UCSD-AML1 (cell line): Measurements from ENCODE around the gene SHCBP1L.
"Not testable (repeated sequence)": the region's sequence is repeated elsewhere in the genome, so short reads cannot be mapped to it uniquely, and the experiment has no call there.

ENCODE experiments used
- DNase-seq: peaks from one replicate; lab custom pipeline; 2025; ENCODE audit not compliant: unreplicated experiment; lab: John Stamatoyannopoulos, UW

The SHCBP1L gene

DNA sequence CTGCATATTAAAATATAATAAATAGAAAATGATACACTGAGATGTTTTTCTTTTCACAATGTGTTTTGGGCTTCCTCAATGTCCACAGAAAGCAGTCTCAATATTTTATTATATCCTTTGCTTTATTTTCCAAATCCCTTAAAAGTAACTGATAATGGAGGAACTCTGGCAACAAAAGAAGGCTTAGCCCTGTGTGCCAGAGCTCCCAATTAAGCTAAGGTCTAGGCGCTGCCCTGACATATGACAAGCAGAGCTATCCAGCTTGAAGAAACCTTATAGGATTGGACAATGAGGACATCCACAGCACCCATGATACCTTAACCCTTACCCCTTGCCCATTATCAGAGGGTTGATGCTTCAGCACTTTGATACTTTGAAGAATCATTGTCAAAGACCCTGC is 12.9 kb upstream of the SHCBP1L start:
- no peak for DNase-seq

DNA sequence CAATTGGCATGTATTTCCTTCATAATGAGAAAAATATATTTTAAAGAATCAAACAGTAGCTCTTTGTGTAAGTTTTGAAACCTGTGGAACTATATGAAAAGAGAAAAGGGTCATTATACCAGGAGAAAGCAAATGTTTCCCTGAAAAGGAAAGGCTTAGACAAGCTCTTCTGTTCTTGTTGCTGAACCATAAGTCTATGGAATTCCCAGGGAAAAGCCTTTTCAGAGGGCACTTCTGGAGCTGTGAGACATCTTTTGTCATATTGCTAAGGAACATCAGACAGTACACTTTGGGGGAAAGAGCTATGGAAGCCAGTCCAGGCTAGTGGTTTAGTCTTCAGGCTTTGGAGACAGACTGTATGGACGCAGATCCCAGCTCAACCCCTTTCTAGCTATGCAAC is 12.1 kb upstream of the SHCBP1L start:
- no peak for DNase-seq

DNA sequence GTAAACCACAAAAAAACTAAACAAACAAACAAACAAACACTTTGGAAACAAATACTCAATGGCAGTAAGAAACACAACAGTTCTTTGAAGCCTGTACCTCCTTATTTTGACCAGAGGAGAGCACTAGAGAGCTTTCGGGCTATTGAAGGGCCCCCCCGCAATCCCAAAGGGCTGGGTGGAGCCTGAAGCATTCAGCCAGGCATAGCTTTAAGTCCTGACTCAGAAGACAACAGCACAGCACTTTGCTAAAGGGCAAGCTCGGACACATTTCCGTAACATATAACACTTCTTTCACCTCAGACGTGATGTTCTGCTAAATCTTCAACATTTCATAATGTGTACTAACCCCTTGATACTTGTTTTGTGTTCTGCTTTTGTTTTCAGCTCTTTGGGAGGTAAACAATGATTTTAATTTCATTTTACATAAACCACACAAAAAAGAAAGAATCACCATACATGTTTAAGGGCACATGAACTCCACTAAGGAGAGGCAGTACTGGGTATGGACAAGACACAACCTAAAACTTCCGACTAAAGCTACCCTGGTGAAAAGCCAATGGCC is 9.7 kb upstream of the SHCBP1L start:
- DNase-seq, result peak; percentile 47

DNA sequence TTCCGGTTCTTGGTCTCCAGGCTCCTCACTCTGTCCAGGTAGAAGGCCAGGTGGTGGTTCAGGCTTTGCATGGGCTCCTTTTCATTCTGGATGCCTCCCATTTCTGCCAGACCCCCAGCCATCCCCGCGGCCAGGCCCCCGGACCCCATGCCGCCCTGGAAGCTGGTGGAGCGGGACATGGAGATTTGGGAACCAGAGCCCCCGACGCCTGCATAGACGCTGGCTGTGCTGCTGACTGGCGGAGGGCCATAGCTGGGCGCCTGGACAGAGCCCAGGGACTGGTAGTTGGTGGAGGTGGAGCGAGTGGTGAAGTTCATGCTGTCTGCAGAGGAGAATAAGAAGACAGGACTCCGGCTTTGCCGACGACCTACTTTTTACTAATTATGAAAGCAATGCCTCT is 7.1 kb upstream of the SHCBP1L start:
- no peak for DNase-seq

DNA sequence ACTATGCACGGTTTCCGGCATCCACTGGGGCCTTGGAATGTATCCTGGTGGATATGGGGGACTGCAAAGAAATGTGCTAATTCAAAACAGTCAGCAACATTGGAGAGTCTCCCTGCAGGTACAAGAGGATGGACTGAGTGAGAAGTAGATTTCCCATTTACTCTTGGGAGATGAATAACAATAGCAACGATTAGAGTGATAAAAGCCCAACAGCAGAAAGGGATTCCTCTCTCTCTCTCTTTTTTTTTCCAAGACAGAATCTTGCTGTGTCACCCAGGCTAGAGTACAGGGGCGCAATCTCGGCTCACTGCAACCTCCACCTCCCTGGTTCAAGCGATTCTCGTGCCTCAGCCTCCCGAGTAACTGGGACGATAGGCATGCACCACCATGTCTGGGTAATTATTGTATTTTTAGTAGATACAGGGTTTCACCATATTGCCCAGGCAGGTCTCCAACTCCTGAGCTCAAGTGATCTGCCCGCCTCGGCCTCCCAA is 5.0 kb upstream of the SHCBP1L start:
- DNase-seq, result no peak

DNA sequence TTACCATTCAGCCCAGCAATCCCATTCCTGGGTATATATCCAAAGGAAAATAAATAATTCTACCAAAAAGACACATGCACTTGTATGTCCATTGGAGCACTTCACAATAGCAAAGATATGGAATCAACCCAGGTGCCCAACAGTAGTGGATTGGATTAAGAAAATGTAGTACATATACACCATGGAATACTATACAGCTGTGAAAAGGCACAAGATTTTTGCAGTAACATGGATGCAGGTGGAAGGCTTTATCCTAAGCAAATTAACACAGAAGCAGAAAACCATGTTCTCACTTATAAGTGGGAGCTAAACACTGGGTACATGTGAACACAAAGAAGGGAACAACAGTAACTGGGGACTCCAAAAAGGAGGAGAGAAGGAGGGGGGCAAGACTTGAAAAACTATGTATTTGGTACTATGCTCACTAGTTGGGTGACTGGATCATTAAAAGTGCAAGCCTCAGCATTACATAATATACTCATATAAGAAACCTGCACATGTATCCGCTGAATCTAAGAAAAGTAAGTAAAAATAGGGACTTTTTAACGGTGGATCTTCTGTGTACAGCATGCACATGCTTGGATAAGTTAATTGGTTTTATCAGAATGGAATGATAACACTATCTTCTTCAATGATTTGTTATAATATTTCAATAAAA is 3.9 kb upstream of the SHCBP1L start:
- no peak for DNase-seq

DNA sequence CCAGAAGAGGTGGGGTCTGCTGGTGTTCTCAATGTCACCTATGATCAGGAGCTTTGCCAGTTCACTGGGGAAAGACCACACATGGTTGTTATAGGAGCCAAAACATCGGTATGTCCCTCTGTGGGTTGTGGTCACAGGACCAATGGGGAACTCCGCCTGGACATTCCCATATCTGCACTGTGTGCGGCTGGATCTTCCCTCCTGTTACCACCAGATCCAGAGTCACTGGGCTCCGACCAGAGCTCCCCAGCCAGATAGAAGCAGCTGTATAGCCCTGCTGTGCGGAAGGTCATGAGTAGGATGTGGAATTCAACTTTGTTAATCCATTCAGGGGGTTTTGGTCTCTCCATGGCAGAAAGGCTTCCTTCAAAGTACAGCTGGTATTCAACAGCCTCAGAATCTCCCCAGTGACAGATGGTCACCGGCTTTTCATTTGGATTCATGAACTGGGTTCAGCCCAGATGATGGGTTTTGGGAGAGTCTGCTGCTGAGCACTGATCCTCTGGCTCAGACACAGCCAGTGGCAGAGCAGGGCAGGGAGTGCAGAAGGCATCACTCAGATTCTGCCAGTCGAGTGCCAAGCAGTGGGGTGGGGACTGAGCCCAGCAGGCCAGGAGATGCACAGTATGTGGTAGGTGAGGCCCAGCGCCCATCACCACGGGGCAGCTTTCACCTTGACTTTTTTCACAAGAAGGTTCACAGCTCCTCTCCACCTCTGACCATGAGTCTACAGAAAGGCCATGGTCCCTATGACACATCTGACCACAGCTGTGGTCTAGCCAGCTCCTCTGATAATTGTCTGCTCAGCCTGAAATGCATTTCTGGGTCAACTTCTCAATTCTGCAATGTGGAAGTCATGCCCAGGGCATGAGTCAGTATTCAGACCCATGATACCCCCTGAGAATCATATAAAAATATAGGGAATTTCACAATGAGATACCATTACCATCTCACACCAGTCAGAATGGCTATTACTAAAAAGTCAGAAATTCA is 2.9 kb upstream of the SHCBP1L start:
- DNase-seq, result no peak

DNA sequence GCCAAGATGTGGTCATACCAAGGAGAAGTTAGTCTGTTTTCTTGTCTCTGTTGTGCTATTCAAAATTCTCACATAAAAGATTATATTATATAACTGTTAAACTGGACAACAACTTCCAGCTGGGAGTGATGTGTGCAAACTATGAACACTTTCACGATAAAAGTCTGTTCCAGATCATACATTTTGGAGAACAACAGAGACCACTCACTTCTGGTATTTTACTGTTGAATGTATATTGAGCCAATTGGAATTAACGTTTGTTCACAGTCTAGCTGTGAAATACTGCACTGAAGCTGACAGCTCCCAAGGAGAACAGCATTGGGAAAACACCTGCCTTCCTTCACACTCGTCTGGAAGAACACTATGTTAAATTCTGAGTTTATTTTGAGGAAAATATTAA is 860 bp upstream of the SHCBP1L start:
- no peak for DNase-seq

DNA sequence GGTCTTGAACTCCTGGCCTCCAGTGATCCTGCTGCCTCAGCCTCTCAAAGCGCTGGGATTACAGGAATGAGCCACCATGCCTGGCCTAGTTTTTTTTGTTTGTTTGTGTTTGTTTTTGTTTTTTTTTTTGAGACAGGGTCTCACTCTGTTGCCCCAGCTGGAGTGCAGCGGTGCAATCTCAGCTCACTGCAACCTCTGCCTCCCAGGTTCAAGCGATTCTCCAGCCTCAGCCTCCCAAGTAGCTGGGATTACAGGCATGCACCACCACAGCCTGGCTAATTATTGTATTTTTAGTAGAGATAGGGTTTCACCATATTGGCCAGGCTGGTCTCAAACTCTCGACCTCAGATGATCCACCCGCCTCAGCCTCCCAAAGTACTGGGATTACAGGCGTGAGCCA is 9.6 kb downstream of the SHCBP1L start:
- DNase-seq, result not testable (repeated sequence)

DNA sequence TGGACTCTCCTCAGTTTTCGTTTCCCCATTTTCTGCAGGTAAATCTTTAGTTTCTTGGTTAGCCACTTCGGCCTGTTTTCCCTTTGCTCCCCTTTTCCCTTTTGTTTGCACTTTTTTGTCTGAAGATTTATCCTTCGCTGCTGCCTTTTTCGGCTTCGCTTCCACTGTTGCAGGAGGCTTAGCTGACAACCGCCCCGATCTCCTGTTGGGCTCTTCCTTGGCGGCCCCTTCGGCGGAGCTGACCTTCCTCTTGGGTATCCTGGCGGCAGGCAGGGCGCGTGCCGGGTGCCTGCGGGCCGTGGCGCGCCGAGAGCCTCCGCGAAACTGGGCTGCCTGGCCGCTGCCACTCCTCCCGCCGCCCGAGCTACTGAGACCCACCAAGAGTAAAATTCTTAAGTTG is 10.8 kb downstream of the SHCBP1L start:
- DNase-seq, result not testable (repeated sequence)

DNA sequence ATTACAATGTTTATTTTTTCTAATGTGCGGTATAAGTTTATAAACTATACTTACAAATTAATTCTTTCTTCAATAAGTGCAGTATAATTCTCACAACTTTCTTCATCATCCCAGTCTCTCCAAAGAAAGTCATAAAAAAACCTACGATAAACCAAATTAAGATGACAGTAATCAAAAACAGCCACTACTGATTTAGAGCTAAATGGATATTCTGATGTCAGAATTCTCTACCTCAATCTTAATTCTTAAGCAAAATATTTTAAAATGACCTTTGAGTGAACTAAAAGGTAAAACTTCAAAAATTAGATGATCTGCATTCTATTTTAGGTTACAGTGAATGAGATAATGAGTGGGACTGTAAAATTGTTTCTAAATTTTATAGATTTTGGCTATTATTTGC is 13.6 kb downstream of the SHCBP1L start:
- DNase-seq, result no peak

DNA sequence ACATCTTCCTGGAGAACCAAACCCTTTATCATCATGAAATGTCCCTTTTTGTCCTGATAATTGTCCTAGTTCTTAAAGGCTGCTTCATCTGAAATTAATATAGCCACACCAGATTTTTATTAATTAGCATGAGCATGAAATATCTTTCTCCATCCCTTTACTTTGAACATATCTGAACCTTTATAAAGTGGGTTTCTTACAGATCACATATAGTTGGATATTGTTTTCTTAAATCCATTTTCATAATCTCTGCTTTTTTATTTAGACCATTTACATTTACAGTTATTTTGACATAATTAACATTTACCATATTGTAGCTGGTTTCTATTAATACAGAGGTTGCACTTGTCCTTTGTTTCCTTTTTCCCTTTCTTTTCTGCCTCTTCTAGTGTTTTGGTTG is 17.2 kb downstream of the SHCBP1L start:
- DNase-seq, result no peak

DNA sequence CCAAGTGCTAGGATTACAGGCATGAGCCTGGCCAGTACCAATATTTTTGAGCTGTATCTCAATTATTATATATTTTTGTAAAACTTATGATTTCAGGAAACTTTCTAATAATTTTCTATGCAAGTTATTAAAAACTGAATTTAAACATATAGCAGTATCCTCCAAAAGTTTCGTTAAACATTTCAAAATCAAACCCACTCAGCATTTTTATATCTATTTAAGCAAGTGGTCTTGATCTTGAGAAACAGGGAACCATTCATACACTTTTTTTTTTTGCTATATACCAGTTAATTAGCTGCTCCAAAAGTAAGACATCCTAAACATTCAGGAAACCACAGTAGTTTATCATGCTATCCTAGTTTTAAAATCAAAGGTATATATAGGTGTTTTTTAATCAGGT is 22.0 kb downstream of the SHCBP1L start:
- no peak for DNase-seq

DNA sequence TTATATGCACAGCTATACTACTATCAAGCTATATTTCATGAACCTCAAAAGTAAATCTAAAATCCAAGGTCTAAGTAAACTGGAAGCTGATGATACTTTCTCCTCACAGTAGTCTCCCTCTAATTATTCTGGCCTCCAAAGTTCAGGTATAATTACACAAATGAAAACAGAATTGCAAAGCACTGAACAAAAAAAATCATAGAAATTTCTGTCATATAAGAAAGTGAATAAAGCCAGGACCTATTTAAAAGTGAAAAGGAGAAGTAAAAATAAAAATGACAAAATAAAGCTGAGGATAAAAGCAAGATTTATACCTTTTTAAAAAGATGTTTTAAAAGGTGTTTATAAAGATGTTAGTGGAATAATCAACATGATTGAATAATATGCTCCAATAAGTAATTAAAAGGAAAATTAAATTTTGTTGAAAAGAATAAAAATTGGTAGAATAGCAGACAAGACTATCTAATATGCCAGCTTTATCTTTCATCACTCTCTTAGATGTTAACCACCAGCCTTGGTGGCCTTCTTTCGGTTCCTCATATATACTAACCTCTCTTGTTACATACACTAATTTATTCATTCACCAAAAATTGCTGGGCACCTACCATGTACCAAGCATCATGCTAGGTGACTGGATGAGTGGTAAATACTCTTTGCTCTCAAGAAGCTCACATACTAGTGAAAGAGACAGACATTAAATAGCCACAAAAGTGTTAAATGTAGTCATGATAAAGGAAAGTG is 25.1 kb downstream of the SHCBP1L start:
- DNase-seq, result no peak

DNA sequence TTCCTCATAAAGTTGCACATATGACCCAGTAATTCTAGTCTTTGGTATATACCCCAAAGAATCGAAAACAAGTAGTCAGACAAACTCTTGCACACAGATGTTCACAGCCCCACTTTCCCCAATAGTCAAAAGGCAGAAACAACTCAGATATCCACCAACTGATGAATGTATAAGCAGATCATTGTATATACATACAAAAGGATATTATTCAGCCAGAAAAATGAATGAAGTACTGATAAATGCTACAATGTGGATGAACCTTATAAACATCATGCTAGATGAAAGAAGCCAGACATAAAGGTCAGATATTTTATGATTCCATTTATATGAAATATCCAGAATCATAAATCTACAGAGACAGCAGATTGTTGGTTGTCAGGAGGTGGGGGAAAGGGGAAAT is 27.3 kb downstream of the SHCBP1L start:
- DNase-seq, result no peak

DNA sequence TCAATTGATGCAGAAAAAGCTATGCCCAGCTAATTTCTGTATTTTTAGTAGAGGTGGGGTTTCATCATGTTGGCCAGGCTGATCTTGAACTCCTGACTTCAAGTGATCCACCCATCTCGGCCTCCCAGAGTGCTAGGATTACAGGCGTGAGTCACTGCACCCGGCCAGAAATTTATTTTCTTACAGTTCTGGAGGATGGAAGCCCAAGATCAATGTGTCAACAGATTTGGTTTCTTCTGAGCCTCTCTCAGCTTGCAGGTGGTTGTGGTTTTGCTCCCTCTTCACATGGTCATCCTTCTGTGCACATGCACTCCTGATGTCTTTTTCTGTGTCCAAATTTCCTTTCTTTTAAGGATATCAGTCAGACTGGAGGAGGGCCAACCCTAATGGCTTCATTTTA is 35.6 kb downstream of the SHCBP1L start:
- no peak for DNase-seq

DNA sequence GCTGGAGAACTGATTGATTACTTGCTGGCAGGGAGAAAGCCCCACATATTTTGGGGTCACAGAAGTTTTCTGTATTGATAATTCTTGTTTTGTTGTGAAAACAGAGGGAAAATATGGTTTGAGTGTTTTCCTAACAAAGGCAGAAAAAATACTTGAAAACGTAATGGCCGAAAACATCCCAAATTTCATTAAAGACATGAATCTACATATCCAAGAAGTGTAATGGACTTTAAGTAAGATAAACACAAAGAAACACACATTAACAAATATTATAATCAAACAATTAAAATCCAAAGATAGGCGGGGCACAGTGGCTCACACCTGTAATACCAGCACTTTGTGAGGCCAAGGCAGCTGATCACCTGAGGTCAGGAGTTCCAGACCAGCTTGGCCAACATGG is 39.6 kb downstream of the SHCBP1L start:
- no peak for DNase-seq

DNA sequence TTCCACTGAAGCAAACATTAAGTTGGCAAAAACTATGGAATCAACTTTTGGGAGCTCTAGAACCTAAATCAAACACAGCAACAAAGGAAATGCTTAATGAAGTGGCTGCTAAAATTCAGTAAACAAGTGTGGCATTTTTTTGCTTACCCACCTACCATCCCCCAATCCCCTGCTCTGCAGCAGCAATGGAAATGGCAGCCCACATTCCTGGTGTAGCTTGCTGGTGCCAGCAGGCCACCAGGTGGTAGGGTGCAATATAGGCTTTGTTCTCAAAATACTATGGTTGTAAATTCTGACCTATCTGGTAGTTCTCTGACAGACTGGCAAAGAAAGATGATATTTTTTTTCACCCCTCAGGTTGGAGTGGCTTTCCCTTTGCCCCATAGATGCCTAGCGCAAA is 42.8 kb downstream of the SHCBP1L start:
- DNase-seq, result no peak

DNA sequence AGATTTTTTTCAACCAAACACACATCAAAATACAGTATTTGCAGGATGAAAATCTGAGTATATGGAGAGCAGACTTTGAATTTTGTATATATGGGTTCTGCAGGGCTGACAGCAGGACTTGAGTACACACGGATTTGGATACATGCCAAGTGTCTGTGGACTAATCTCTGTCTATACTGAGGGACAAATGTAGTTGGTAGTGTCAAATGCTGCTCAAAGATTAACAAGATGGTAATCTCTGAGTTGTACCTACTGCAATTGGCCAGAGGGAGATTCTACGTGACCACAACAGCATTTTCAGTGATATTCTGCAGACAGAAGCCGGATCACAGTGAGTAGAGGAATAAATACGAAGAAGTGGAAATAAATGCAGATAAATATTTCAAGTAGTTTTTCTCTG is 43.4 kb downstream of the SHCBP1L start:
- DNase-seq, result no peak

DNA sequence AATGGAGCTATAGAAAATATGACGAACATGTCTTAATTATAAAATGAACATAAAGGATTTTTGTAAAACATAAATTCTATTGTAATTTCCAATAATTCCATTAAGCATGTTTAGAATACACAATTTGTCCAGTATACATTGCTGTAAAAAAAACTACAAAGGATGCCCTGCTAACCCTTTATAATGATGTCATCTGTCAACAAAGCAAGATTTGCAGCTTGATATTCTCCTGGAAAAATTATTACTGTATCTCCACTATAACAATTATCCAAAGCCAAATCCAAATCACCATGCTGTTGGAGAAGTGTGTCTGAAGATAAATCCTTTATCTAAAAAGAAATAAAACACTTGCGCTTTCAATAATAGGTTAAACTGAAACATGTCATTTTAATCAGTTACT is 47.6 kb downstream of the SHCBP1L start:
- no peak for DNase-seq

DNA sequence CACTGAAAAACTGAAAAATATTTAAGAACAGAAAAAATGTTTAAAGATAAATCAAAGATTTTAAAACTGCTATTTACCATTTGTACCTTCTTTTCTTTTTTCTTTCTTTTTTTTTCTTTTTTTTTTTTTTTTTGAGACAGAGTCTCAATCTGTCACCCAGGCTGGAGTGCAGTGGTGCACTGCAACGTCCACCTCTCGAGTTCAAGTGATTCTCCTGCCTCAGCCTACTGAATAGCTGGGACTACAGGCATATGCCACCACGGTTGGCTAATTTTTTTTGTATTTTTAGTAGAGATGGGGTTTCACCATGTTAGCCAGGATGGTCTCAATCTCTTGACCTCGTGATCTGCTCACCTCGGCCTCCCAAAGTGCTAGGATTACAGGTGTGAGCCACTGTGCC is 51.0 kb downstream of the SHCBP1L start:
- DNase-seq, result not testable (repeated sequence)
